CD4-positive, CD25-positive, alpha-beta regulatory T cell (primary cell): ENCODE results near the gene AIPL1. TPM values are rescaled to one million over a fixed set of nuclear protein-coding genes. Genes with fewer than 3 reads are reported as not detected.

Experiments used
- ATAC-seq, 2 donors: fragments of 150-1000 bp; cut with Tn5 transposase; one replicate each; pipeline ENCODE4 v1.10.0; 2021; ENCODE audit warnings: low read depth in 2 of 2, moderate number of reproducible peaks in 2 of 2, moderate library complexity in 1 of 2
- DNase-seq, 3 donors: peaks; one replicate each; pipeline versions ENCODE4 v3.0.0 to v3.0.0-alpha.2; 2012 to 2022; ENCODE audit warnings: mixed read lengths in 1 of 3
- H3K27ac ChIP-seq: one replicate; pipeline ENCODE4 v1.7.0; 2013; ENCODE audit warnings: mild to moderate bottlenecking, low read length; ENCODE audit not compliant: insufficient read depth, poor library complexity, severe bottlenecking
- H3K27me3 ChIP-seq: one replicate; pipeline ENCODE4 v1.7.0; 2013; ENCODE audit warnings: low read length; ENCODE audit not compliant: control insufficient read depth, insufficient read depth
- H3K36me3 ChIP-seq: one replicate; pipeline ENCODE4 v1.7.0; 2013; ENCODE audit warnings: mild to moderate bottlenecking, low read length, moderate library complexity; ENCODE audit not compliant: control insufficient read depth, insufficient read depth
- H3K4me1 ChIP-seq: 2 replicates; pipeline ENCODE4 v1.7.0; 2013; ENCODE audit warnings: mild to moderate bottlenecking, low read length; ENCODE audit not compliant: insufficient read depth, control insufficient read depth, poor library complexity, severe bottlenecking
- H3K4me3 ChIP-seq: one replicate; pipeline ENCODE4 v1.7.0; 2013; ENCODE audit warnings: low read depth, mild to moderate bottlenecking, low read length, moderate library complexity
- H3K9me3 ChIP-seq, 2 experiments: 1 replicate in 1 of 2; 2 replicates in 1 of 2; pipeline ENCODE4 v1.7.0; 2013; ENCODE audit warnings: low read length in 2 of 2, mild to moderate bottlenecking in 1 of 2, moderate library complexity in 1 of 2; ENCODE audit not compliant: control insufficient read depth in 2 of 2
- H3K27ac Mint-ChIP-seq, 3 donors: one replicate each; pipeline ENCODE4 v1.8.0; 2020 to 2022; ENCODE audit warnings: mild to moderate bottlenecking in 3 of 3, mixed read lengths in 3 of 3, moderate library complexity in 2 of 3
- H3K27me3 Mint-ChIP-seq: one replicate; pipeline ENCODE4 v1.8.0; 2022; ENCODE audit warnings: mild to moderate bottlenecking, mixed read lengths
- H3K36me3 Mint-ChIP-seq: one replicate; pipeline ENCODE4 v1.8.0; 2020; ENCODE audit warnings: mixed read lengths
- H3K4me1 Mint-ChIP-seq, 4 donors: one replicate each; pipeline ENCODE4 v1.8.0; 2020 to 2022; ENCODE audit warnings: mixed read lengths in 4 of 4, mild to moderate bottlenecking in 1 of 4
- H3K4me3 Mint-ChIP-seq, 4 donors: one replicate each; pipeline ENCODE4 v1.8.0; 2020 to 2022; ENCODE audit warnings: mild to moderate bottlenecking in 4 of 4, mixed read lengths in 4 of 4, moderate library complexity in 3 of 4
- H3K9me3 Mint-ChIP-seq, 7 donors: one replicate each; pipeline ENCODE4 v1.8.0; 2020 to 2022; ENCODE audit warnings: mixed read lengths in 7 of 7, mild to moderate bottlenecking in 3 of 7, moderate library complexity in 2 of 7
- polyA plus RNA-seq, 4 donors: library from polyadenylated mRNA; unstranded; fragments of 300-500 nt; fragmentation: Illumina TruSeq; gene quantifications; one replicate each; pipeline ENCODE4 v1.2.3, GENCODE V29; 2021
- total RNA-seq: library from RNA; stranded (reverse); gene quantifications from one replicate; pipeline ENCODE4 v1.2.3, GENCODE V29; 2022

AIPL1 gene
- total and polyA plus RNA-seq, 5 donors from 2014 or later, result not detected

DNA sequence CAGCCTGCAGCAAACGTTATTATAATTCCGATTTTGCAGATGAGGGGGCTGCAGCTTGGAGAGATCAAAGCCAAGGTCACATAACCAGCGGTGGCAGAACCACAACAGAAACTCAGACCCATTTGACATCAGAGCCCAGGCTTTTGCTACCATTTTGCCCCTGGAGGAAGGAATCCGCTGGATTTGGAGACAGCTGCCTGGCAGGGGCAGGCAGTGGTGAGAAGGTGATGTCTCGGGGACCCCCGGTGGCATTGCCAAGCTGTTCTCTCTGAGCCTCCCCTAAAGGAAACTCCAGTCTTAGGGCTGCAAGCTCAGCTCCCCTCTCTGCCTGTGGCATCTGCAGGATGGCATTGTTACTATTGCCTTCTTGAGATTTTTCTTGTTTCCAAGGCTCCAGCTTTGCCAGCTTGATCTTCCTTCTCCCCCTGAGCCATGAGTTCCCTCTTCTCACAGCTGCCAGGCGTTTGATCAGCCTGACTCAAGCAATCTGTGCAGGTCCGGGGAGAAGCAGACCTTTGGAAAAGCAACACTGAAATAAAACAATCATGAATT is 40.8 kb downstream of the AIPL1 start:
- no peak overlapping the region for H3K4me3 ChIP-seq
- no peaks in the 10 kb centered on the region for H3K27me3 ChIP-seq
- Mint-ChIP-seq H3K36me3 (no peaks in the 10 kb centered on the region), H3K4me1 (no peaks in the 10 kb centered on the region), H3K27me3 (no peaks in the 10 kb centered on the region), H3K9me3 (peaks cover 0 to 10% (median 0%) of the 10 kb centered on the region in 7 donors), H3K27ac (no peak overlapping the region), H3K4me3 (no peak overlapping the region)
- H3K9me3 ChIP-seq, result peaks cover 0 to 3% of the 10 kb centered on the region in 2 experiments
- DNase-seq, result no peak
- H3K36me3 ChIP-seq, result no peaks in the 10 kb centered on the region
- no peak for ATAC-seq
- no peak overlapping the region for H3K27ac ChIP-seq
- H3K4me1 ChIP-seq, result no peaks in the 10 kb centered on the region

DNA sequence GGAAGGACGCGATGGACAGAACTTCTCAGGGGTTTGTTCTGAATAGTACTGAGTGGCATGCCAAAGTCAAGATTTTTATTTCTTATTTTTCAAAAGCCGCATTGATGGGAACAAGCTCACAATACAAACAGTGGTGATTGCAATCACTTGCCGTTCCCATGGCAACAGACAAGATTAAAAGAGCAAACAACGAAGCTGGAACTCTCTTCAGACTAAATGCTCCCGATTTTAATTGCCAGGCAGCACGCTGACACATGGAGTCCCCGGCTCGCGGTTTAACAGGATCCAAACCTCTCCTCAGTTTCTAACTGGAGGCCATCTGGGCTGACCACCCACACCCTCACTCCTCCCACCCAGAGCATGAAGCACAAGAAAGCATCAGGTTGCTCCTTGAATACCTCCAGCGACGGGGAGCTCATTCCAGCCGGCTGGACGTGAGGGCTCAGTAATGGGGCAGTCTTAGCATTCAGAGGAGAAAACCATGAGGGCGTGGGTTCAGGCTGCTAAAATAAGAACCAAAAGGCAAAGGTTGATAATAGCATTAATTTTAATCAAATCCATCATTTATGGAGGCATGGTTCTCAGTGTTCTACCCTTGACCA is 41.5 kb downstream of the AIPL1 start:
- H3K4me3 ChIP-seq, result no peak overlapping the region
- H3K36me3 ChIP-seq, result no peaks in the 10 kb centered on the region
- Mint-ChIP-seq H3K4me1 (no peaks in the 10 kb centered on the region), H3K27me3 (no peaks in the 10 kb centered on the region), H3K4me3 (no peak overlapping the region), H3K9me3 (peaks cover 0 to 6% (median 0%) of the 10 kb centered on the region in 7 donors), H3K27ac (no peak overlapping the region), H3K36me3 (no peaks in the 10 kb centered on the region)
- H3K9me3 ChIP-seq, result no peaks in the 10 kb centered on the region
- no peaks in the 10 kb centered on the region for H3K4me1 ChIP-seq
- ATAC-seq (no peak), DNase-seq (no peak)
- no peaks in the 10 kb centered on the region for H3K27me3 ChIP-seq
- H3K27ac ChIP-seq, result no peak overlapping the region

DNA sequence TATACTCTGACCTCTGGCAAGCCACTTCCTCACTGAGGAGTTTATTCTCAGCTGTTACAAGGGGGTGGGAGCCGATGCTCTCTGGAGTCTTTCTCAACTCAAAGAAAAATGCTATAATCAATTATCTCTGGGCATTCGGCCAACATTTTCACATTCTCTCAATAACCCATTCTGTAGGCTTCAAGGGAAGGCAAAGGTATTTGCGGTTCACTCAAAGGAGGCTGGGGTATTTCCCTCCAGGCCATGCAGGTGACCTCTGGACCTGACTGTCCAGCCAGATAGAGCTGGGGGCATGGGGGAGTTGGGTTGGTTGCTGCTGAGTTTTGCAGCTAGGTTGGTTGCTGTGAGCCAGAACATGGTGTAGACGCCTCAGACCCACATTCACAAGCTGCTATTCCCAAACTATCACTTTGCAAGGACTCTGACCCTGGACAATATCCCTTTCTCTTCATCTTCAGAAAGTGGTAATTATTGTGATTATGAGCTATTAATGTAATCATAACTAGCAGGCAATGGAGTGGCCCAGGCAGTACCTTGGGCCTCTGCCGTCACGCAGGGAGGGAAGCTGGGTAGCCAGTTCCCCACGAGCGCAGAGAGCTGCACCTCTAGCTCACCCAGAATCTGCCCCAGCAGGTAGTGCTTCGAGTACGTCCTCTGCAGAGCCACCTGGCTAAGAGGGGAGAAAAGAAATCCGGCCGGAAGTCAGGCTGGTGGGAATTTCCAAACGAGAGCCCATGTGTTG is 42.1 kb downstream of the AIPL1 start:
- DNase-seq, result no peak
- H3K27ac Mint-ChIP-seq, result no peak overlapping the region
- no peaks in the 10 kb centered on the region for H3K27me3 Mint-ChIP-seq
- Histone ChIP-seq H3K9me3 (no peaks in the 10 kb centered on the region), H3K27ac (no peak overlapping the region), H3K4me1 (no peaks in the 10 kb centered on the region), H3K27me3 (peaks cover 3% of the 10 kb centered on the region), H3K4me3 (no peak overlapping the region), H3K36me3 (no peaks in the 10 kb centered on the region)
- no peak overlapping the region for H3K4me3 Mint-ChIP-seq
- ATAC-seq, result no peak
- no peaks in the 10 kb centered on the region for H3K36me3 Mint-ChIP-seq
- peaks cover 0 to 3% (median 0%) of the 10 kb centered on the region in 7 donors for H3K9me3 Mint-ChIP-seq
- no peaks in the 10 kb centered on the region for H3K4me1 Mint-ChIP-seq

DNA sequence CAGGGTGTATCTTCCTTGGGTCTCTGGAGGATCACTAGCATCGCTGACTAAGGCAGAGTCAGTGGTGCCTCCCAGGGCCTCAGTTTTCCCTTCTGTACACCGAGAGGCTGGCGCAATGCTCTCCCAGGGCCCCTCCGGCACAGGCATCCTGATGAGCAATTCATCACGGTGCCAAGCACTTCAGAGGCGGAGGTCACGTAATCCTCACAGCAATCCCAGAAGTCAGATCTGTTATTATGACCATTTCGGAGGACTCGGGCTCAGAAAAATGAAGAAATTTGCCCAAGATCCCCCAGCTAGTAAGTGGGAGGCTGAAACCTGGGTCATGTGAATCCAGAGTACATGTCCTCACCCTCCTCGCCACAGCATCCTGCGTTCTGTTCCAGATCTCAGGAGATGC is 46.5 kb downstream of the AIPL1 start:
- no peaks in the 10 kb centered on the region for H3K4me1 Mint-ChIP-seq
- ATAC-seq, result no peak
- Histone ChIP-seq H3K27me3 (peaks cover 3% of the 10 kb centered on the region), H3K36me3 (no peaks in the 10 kb centered on the region), H3K9me3 (no peaks in the 10 kb centered on the region), H3K4me3 (no peak overlapping the region), H3K4me1 (no peaks in the 10 kb centered on the region), H3K27ac (no peak overlapping the region)
- peaks cover 4% of the 10 kb centered on the region for H3K27me3 Mint-ChIP-seq
- no peaks in the 10 kb centered on the region for H3K36me3 Mint-ChIP-seq
- DNase-seq, result no peak
- H3K4me3 Mint-ChIP-seq, result no peak overlapping the region
- no peaks in the 10 kb centered on the region for H3K9me3 Mint-ChIP-seq
- no peak overlapping the region for H3K27ac Mint-ChIP-seq

DNA sequence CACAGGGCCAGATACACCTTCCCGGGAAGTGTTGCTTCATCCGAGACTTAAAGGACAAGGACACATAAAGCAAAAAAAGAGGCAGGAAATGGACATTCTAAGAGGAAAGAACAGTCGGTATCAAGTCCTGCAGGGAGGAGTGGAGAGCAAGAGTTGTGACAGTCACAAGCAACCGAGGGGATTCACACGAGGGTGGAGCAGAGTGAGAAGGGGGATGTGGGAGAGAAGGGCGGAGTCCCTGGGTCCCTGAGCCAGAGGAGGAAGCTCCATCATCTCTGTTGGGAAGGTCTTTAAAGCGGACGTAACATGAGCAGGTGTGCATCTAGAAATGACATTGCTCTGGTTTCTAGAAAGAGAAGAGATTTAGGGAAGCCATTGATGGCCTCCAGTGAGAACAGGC is 47.1 kb downstream of the AIPL1 start:
- peaks cover 4% of the 10 kb centered on the region for H3K27me3 Mint-ChIP-seq
- no peaks in the 10 kb centered on the region for H3K9me3 ChIP-seq
- H3K36me3 Mint-ChIP-seq, result no peaks in the 10 kb centered on the region
- peaks cover 3% of the 10 kb centered on the region for H3K27me3 ChIP-seq
- DNase-seq (no peak), ATAC-seq (no peak)
- H3K9me3 Mint-ChIP-seq, result no peaks in the 10 kb centered on the region
- no peak overlapping the region for H3K4me3 ChIP-seq
- H3K27ac Mint-ChIP-seq, result no peak overlapping the region
- H3K4me1 Mint-ChIP-seq, result no peaks in the 10 kb centered on the region
- no peaks in the 10 kb centered on the region for H3K36me3 ChIP-seq
- H3K4me1 ChIP-seq, result no peaks in the 10 kb centered on the region
- H3K27ac ChIP-seq, result no peak overlapping the region
- H3K4me3 Mint-ChIP-seq, result no peak overlapping the region

DNA sequence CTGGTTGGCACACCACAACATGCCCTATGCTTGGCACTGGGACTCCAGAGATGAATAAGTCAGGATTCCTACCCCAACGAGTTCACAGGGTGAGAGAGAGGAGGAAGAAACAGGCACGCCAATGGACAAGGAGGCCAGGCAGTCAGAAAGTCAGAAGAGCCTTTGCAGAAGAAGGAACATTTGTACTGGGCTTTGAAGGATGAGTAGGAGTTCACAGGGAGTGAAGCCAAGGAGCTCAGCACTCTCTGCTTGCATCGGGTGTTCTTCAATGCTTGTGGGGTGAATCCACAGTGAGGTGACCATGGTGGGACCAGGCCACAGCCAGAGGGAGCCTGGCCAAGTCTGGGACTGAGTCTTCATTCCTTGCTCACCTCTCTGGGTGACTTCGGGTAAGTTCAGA is 47.5 kb downstream of the AIPL1 start:
- H3K36me3 Mint-ChIP-seq, result no peaks in the 10 kb centered on the region
- no peak overlapping the region for H3K27ac Mint-ChIP-seq
- Histone ChIP-seq H3K4me1 (no peaks in the 10 kb centered on the region), H3K9me3 (no peaks in the 10 kb centered on the region), H3K4me3 (no peak overlapping the region), H3K36me3 (no peaks in the 10 kb centered on the region), H3K27ac (no peak overlapping the region), H3K27me3 (peaks cover 3% of the 10 kb centered on the region)
- no peak for DNase-seq
- H3K9me3 Mint-ChIP-seq, result no peaks in the 10 kb centered on the region
- H3K4me3 Mint-ChIP-seq, result no peak overlapping the region
- H3K27me3 Mint-ChIP-seq, result peaks cover 4% of the 10 kb centered on the region
- ATAC-seq, result no peak
- H3K4me1 Mint-ChIP-seq, result no peaks in the 10 kb centered on the region

DNA sequence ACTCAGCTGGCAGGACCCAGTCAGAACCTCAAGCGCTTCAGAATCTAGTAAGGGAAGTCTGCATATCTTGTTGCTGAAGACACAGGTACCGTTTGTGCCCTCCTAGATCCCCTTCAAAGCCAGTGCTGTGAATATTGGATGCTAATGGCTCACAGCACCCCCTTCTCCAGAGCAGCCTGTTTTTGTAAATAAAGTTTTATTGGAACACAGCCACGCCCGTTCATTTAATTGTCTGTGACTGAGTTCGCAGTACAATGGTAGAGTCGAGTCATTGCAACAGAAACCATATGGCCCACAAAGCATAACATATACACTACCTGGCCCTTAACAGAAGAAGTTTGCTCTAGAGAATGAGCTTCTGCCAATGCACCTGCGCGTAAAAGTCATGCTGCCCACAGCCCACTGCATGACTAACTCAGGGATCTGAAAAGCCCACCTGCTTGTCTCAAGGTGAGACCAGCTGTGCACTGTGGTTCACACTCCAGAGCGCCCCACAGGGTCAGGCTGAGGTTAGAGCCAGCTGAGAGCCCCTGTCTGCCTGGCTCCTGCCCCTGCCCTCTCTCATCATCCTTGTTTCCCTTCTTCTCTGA is 48.8 kb downstream of the AIPL1 start:
- Histone ChIP-seq H3K27me3 (peaks cover 3% of the 10 kb centered on the region), H3K36me3 (no peaks in the 10 kb centered on the region), H3K27ac (no peak overlapping the region), H3K9me3 (no peaks in the 10 kb centered on the region), H3K4me1 (no peaks in the 10 kb centered on the region), H3K4me3 (no peak overlapping the region)
- no peaks in the 10 kb centered on the region for H3K4me1 Mint-ChIP-seq
- no peaks in the 10 kb centered on the region for H3K9me3 Mint-ChIP-seq
- H3K36me3 Mint-ChIP-seq, result no peaks in the 10 kb centered on the region
- no peak for ATAC-seq
- no peak overlapping the region for H3K4me3 Mint-ChIP-seq
- H3K27ac Mint-ChIP-seq, result no peak overlapping the region
- no peak for DNase-seq
- H3K27me3 Mint-ChIP-seq, result peaks cover 4% of the 10 kb centered on the region
